H9 (cell line): Measurements from ENCODE around the gene DHRS7B. TPM values are rescaled to one million over a fixed set of nuclear protein-coding genes. Genes with fewer than 3 reads are reported as not detected.

Experiments used
- DNase-seq: peaks from one replicate; pipeline ENCODE4 v3.0.0-alpha.2; 2017
- H2AFZ ChIP-seq: one replicate; pipeline ENCODE4 v1.6.1; 2013; ENCODE audit warnings: mild to moderate bottlenecking, low read length, control low read depth, moderate library complexity
- H2AK5ac ChIP-seq: 2 replicates; pipeline ENCODE4 v1.6.1; 2013; ENCODE audit warnings: low read length, control low read depth, mixed read lengths; ENCODE audit not compliant: insufficient read length
- H2BK120ac ChIP-seq: one replicate; pipeline ENCODE4 v1.6.1; 2013; ENCODE audit warnings: low read depth, mild to moderate bottlenecking, low read length, control low read depth, inconsistent platforms; ENCODE audit not compliant: poor library complexity, severe bottlenecking
- H2BK12ac ChIP-seq: 2 replicates; pipeline ENCODE4 v1.6.1; 2013; ENCODE audit warnings: low read length, control low read depth, mixed read lengths, low read depth; ENCODE audit not compliant: insufficient read length
- H2BK15ac ChIP-seq: 2 replicates; pipeline ENCODE4 v1.6.1; 2013; ENCODE audit warnings: low read depth, low read length, control low read depth
- H2BK20ac ChIP-seq: one replicate; pipeline ENCODE4 v1.6.1; 2013; ENCODE audit warnings: low read depth, mild to moderate bottlenecking, low read length, control low read depth, inconsistent platforms; ENCODE audit not compliant: poor library complexity, severe bottlenecking
- H2BK5ac ChIP-seq: 2 replicates; pipeline ENCODE4 v1.6.1; 2013; ENCODE audit warnings: low read length, control low read depth, mixed read lengths; ENCODE audit not compliant: insufficient read length
- H3K14ac ChIP-seq: 2 replicates; pipeline ENCODE4 v1.6.1; 2013; ENCODE audit warnings: low read length, control low read depth; ENCODE audit not compliant: insufficient read depth
- H3K18ac ChIP-seq: 2 replicates; pipeline ENCODE4 v1.6.1; 2013; ENCODE audit warnings: low read depth, mild to moderate bottlenecking, mixed read lengths, low read length, control low read depth; ENCODE audit not compliant: insufficient read length
- H3K23ac ChIP-seq: 2 replicates; pipeline ENCODE4 v1.6.1; 2013; ENCODE audit warnings: low read length, control low read depth, mixed read lengths, low read depth; ENCODE audit not compliant: insufficient read length
- H3K23me2 ChIP-seq: 2 replicates; pipeline ENCODE4 v1.6.1; 2013; ENCODE audit warnings: low read depth, mild to moderate bottlenecking, mixed read lengths, low read length, control low read depth; ENCODE audit not compliant: insufficient read length, poor library complexity, severe bottlenecking
- H3K27ac ChIP-seq: 2 replicates; pipeline ENCODE4 v1.5.1; 2013; ENCODE audit warnings: low read length, control low read depth, mixed read lengths, low read depth; ENCODE audit not compliant: insufficient read length
- H3K27me3 ChIP-seq: 2 replicates; pipeline ENCODE4 v1.6.1; 2013; ENCODE audit warnings: low read length, control low read depth, inconsistent platforms; ENCODE audit not compliant: insufficient read depth
- H3K4ac ChIP-seq: 2 replicates; pipeline ENCODE4 v1.6.1; 2013; ENCODE audit warnings: low read depth, mild to moderate bottlenecking, control low read depth, inconsistent platforms, low read length, moderate library complexity
- H3K4me1 ChIP-seq: 2 replicates; pipeline ENCODE4 v1.6.1; 2013; ENCODE audit warnings: low read length, control low read depth, inconsistent platforms; ENCODE audit not compliant: insufficient read depth
- H3K4me2 ChIP-seq: 2 replicates; pipeline ENCODE4 v1.6.1; 2013; ENCODE audit warnings: low read length, control low read depth, mixed read lengths; ENCODE audit not compliant: insufficient read length, insufficient read depth
- H3K56ac ChIP-seq: 2 replicates; pipeline ENCODE4 v1.6.1; 2013; ENCODE audit warnings: low read depth, mild to moderate bottlenecking, mixed read lengths, low read length, control low read depth; ENCODE audit not compliant: insufficient read length
- H3K79me1 ChIP-seq: 2 replicates; pipeline ENCODE4 v1.6.1; 2013; ENCODE audit warnings: low read depth, mild to moderate bottlenecking, moderate library complexity, low read length, control low read depth, inconsistent platforms; ENCODE audit not compliant: insufficient read depth, poor library complexity, severe bottlenecking
- H3K79me2 ChIP-seq: 2 replicates; pipeline ENCODE4 v1.6.1; 2013; ENCODE audit warnings: low read length, control low read depth, inconsistent platforms; ENCODE audit not compliant: insufficient read depth
- H3K9ac ChIP-seq: 2 replicates; pipeline ENCODE4 v1.6.1; 2013; ENCODE audit warnings: low read length, control low read depth, mixed read lengths; ENCODE audit not compliant: insufficient read length; ENCODE audit errors: extremely low read depth
- H3K9me3 ChIP-seq: one replicate; pipeline ENCODE4 v1.6.1; 2013; ENCODE audit warnings: low read depth, low read length, inconsistent platforms; ENCODE audit not compliant: control insufficient read depth
- H3T11ph ChIP-seq: one replicate; pipeline ENCODE4 v1.6.1; 2013; ENCODE audit warnings: mild to moderate bottlenecking, low read length, control low read depth, inconsistent platforms
- H4K20me1 ChIP-seq: one replicate; pipeline ENCODE4 v1.6.1; 2013; ENCODE audit not compliant: control insufficient read depth, insufficient read length, insufficient read depth
- H4K5ac ChIP-seq: 2 replicates; pipeline ENCODE4 v1.6.1; 2013; ENCODE audit warnings: low read depth, mild to moderate bottlenecking, mixed read lengths, low read length, control low read depth; ENCODE audit not compliant: insufficient read length
- H4K8ac ChIP-seq: replicated peaks from 2 replicates; pipeline ENCODE4 v1.6.1; 2013; ENCODE audit warnings: low read length, control low read depth, mixed read lengths, low read depth; ENCODE audit not compliant: insufficient read length
- H4K91ac ChIP-seq: 2 replicates; pipeline ENCODE4 v1.6.1; 2013; ENCODE audit warnings: low read depth, mild to moderate bottlenecking, moderate library complexity, mixed read lengths, low read length, control low read depth; ENCODE audit not compliant: insufficient read length
- H3K27ac Mint-ChIP-seq, 3 experiments: 2 replicates in 2 of 3; 3 replicates in 1 of 3; pipeline ENCODE4 v1.8.0; 2020 to 2021; ENCODE audit warnings: mixed read lengths in 3 of 3, mild to moderate bottlenecking in 1 of 3, moderate library complexity in 1 of 3
- H3K27me3 Mint-ChIP-seq: 2 replicates; pipeline ENCODE4 v1.8.0; 2021; ENCODE audit warnings: low read depth, mild to moderate bottlenecking, moderate library complexity, mixed read lengths
- H3K36me3 Mint-ChIP-seq, 3 experiments: 2 replicates in 2 of 3; 3 replicates in 1 of 3; pipeline ENCODE4 v1.8.0; 2020 to 2021; ENCODE audit warnings: low read depth in 3 of 3, mixed read lengths in 3 of 3; ENCODE audit not compliant: insufficient read depth in 1 of 3
- H3K4me1 Mint-ChIP-seq, 2 experiments: 2 replicates each; pipeline ENCODE4 v1.8.0; 2020; ENCODE audit warnings: mixed read lengths in 2 of 2
- H3K4me3 Mint-ChIP-seq, 2 experiments: 2 replicates in 1 of 2; 3 replicates in 1 of 2; pipeline ENCODE4 v1.8.0; 2020 to 2021; ENCODE audit warnings: mild to moderate bottlenecking in 2 of 2, mixed read lengths in 2 of 2, moderate library complexity in 1 of 2
- H3K9me3 Mint-ChIP-seq, 2 experiments: 2 replicates in 1 of 2; 3 replicates in 1 of 2; pipeline ENCODE4 v1.8.0; 2020; ENCODE audit warnings: mild to moderate bottlenecking in 2 of 2, mixed read lengths in 2 of 2, moderate library complexity in 1 of 2
- WGBS: extraction: QIAGEN DNeasy Blood & Tissue Kit; methylation state at CpG from one replicate; pipeline ENCODE4 v1.1.7; 2013; ENCODE audit warnings: missing lambda C conversion rate, low lambda C conversion rate, mixed read lengths; ENCODE audit not compliant: insufficient read length; ENCODE audit errors: extremely low coverage; 5-methylcytosine and 5-hydroxymethylcytosine counted together
- total RNA-seq: library from RNA; stranded (reverse); gene quantifications from 2 replicates; pipeline ENCODE4 v1.2.1, GENCODE V29; 2021
- TF ChIP-seq, protein P1 (sequence below): fragments of 200-600 bp; sonication (generic); conservative IDR thresholded peaks from 3 replicates; pipeline ENCODE4 v1.8.0; 2021; ENCODE audit warnings: antibody characterized with exemption, mild to moderate bottlenecking

DHRS7B gene
- total RNA-seq, 1 experiment from 2014 or later, result 20.3 TPM

DNA sequence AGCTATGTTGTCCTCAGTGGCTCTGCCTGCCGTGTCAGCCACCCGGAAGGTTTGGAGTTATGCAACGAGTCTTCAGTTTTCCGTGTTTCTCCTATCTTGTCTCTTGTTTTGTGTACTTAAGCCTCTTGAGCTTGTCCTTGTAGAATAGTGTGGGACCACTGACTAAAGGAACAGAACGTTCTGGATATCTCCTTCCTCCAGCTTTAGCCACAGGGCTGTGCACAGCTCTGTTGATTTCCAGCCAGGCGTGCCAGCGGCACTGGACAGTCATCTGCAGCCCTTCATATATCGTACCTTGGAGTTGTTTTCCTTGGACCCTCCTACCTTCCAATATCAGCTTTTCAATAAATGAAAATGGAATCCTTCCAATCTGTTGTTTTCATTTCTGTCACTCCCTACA lies 47.4 kb downstream of the DHRS7B start:
- H2BK120ac ChIP-seq, result no peak overlapping the region
- no peak overlapping the region for H2BK12ac ChIP-seq
- no peaks in the 10 kb centered on the region for H4K20me1 ChIP-seq
- no peaks in the 10 kb centered on the region for H3K23me2 ChIP-seq
- no peak overlapping the region for H3K4ac ChIP-seq
- H3K14ac ChIP-seq, result no peak overlapping the region
- H3K4me3 Mint-ChIP-seq, result no peak overlapping the region
- no peak overlapping the region for H2AFZ ChIP-seq
- H3K18ac ChIP-seq, result no peak overlapping the region
- no peak overlapping the region for H3K56ac ChIP-seq
- no peak overlapping the region for H3K4me2 ChIP-seq
- H3K9me3 ChIP-seq, result no peaks in the 10 kb centered on the region
- H3K4me1 Mint-ChIP-seq, result no peaks in the 10 kb centered on the region
- H4K5ac ChIP-seq, result no peak overlapping the region
- H3K79me1 ChIP-seq, result no peaks in the 10 kb centered on the region
- H3K23ac ChIP-seq, result no peak overlapping the region
- H3K9ac ChIP-seq, result no peak overlapping the region
- H2BK5ac ChIP-seq, result no peak overlapping the region
- no peak overlapping the region for H2AK5ac ChIP-seq
- H3K27me3 Mint-ChIP-seq, result no peaks in the 10 kb centered on the region
- TF ChIP-seq, protein P1, sequence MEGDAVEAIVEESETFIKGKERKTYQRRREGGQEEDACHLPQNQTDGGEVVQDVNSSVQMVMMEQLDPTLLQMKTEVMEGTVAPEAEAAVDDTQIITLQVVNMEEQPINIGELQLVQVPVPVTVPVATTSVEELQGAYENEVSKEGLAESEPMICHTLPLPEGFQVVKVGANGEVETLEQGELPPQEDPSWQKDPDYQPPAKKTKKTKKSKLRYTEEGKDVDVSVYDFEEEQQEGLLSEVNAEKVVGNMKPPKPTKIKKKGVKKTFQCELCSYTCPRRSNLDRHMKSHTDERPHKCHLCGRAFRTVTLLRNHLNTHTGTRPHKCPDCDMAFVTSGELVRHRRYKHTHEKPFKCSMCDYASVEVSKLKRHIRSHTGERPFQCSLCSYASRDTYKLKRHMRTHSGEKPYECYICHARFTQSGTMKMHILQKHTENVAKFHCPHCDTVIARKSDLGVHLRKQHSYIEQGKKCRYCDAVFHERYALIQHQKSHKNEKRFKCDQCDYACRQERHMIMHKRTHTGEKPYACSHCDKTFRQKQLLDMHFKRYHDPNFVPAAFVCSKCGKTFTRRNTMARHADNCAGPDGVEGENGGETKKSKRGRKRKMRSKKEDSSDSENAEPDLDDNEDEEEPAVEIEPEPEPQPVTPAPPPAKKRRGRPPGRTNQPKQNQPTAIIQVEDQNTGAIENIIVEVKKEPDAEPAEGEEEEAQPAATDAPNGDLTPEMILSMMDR, result no peak
- H3K27ac ChIP-seq, result no peak overlapping the region
- no peak overlapping the region for H2BK20ac ChIP-seq
- H3K36me3 Mint-ChIP-seq, result peaks cover 0 to 23% (median 12%) of the 10 kb centered on the region in 3 experiments; a peak in 6 of 7 replicates
- H3K79me2 ChIP-seq, result no peaks in the 10 kb centered on the region
- no peak overlapping the region for H4K91ac ChIP-seq
- no CpG with 5 or more reads among the region's 8 CpGs for WGBS
- H3K27ac Mint-ChIP-seq, result no peak overlapping the region; a peak in 1 of 7 replicates
- H3K4me1 ChIP-seq, result no peaks in the 10 kb centered on the region
- no peaks in the 10 kb centered on the region for H3K27me3 ChIP-seq
- no peak overlapping the region for H2BK15ac ChIP-seq
- H3K9me3 Mint-ChIP-seq, result no peaks in the 10 kb centered on the region
- H3T11ph ChIP-seq, result no peak overlapping the region
- DNase-seq, result no peak
- H4K8ac ChIP-seq, result no peak overlapping the region
